ENCODE results near the gene ADAMTS2. TPM values are rescaled to one million over a fixed set of nuclear protein-coding genes. Genes with fewer than 3 reads are reported as not detected.

The ADAMTS2 gene
- total and polyA plus RNA-seq, 2 donors (not counting 3 experiments of a cell fraction or from before 2014, with no cell fraction given): not detected

DNA sequence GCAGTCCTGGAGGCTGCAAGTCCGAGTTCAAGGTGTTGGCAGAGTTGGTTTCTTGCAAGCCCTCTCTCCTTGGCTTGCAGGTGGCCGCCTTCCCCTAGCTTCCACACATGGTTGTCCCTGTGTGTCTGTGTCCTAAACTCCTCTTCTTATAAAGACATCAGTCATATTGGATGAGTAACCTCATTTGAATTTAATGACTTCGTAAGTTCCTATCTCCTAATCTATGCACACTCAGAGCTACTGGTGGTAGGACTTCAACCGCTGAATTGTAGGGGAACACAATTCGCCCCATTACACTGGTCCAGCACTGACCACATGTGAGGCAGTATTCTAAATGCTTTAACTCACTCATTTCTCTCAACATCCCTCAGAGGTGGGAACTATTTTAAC, 25.9 kb upstream of the ADAMTS2 start:
- DNase-seq (ENCODE audit: low read depth, low spot score) (no peak), FAIRE-seq (no peak)
- no peak overlapping the region for H3K27ac ChIP-seq (ENCODE audit: insufficient read depth, low read depth, low read length)
- H3K27me3 ChIP-seq (ENCODE audit: control insufficient read depth in 2 of 2, insufficient read depth in 2 of 2, low read length in 2 of 2): no peaks in the 10 kb centered on the region
- BruUV-seq (replicated peaks): no TSS peak
- H3K4me2 ChIP-seq (ENCODE audit: insufficient read depth, low read length): no peak overlapping the region
- H3K4me1 ChIP-seq (ENCODE audit: control insufficient read depth, extremely low read depth, insufficient read depth, low read length): no peaks in the 10 kb centered on the region
- H3K9me3 ChIP-seq (replicated peaks; ENCODE audit: control insufficient read depth, insufficient read depth, low read length): no peaks in the 10 kb centered on the region
- no peaks in the 10 kb centered on the region for H3K36me3 ChIP-seq (ENCODE audit: control insufficient read depth in 2 of 2, extremely low read depth in 1 of 2, insufficient read depth in 2 of 2, low read length in 2 of 2)
- ChIA-PET CTCF (no interaction called here), POLR2A (no interaction called here)
- no peaks in the 10 kb centered on the region for H4K20me1 ChIP-seq (replicated peaks; ENCODE audit: control insufficient read depth, extremely low read depth, insufficient read depth, low read length)
- intact Hi-C loops (cut with micrococcal nuclease) (no loop called here), dilution Hi-C loops (cut with MboI; ENCODE audit: extremely low pct_ligation_motif_present, low sequenced_read_pairs) (no loop called here)
- no peaks in the 10 kb centered on the region for H3K9me1 ChIP-seq (replicated peaks; ENCODE audit: control insufficient read depth, extremely low read depth, insufficient read depth, low read length)
- TF ChIP-seq JUN (IDR thresholded peaks at IDR 0.05; ENCODE audit: borderline replicate concordance, insufficient read depth, insufficient read length, low read depth) (no peak), POLR2AphosphoS5 (IDR thresholded peaks at IDR 0.05; ENCODE audit: insufficient read depth, low read depth, low read length) (no peak), EZH2 (IDR thresholded peaks at IDR 0.05; ENCODE audit: borderline replicate concordance, low read depth, low read length, severe bottlenecking) (no peak), MYC (IDR thresholded peaks at IDR 0.05; ENCODE audit: low read depth, low read length) (no peak), POLR2A (IDR thresholded peaks at IDR 0.05; ENCODE audit: low read depth, low read length) (no peak), FOS (IDR thresholded peaks at IDR 0.05; ENCODE audit: borderline replicate concordance, insufficient read depth, low read length) (no peak), GATA2 (IDR thresholded peaks at IDR 0.05; ENCODE audit: insufficient read depth, insufficient read length, low read depth, low read length) (no peak)
- TF ChIP-seq, protein P1, sequence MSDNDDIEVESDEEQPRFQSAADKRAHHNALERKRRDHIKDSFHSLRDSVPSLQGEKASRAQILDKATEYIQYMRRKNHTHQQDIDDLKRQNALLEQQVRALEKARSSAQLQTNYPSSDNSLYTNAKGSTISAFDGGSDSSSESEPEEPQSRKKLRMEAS (IDR thresholded peaks at IDR 0.05; ENCODE audit: insufficient read depth, insufficient read length): no peak
- H2AFZ ChIP-seq (ENCODE audit: low read depth, low read length): no peak overlapping the region
- no peak overlapping the region for H3K9ac ChIP-seq (replicated peaks; ENCODE audit: extremely low read depth, insufficient read depth, low read length)
- H3K79me2 ChIP-seq (ENCODE audit: control insufficient read depth, insufficient read depth, low read length): no peaks in the 10 kb centered on the region
- no peak overlapping the region for H3K4me3 ChIP-seq (replicated peaks in 1 of 3; ENCODE audit: insufficient read depth in 1 of 3, low read depth in 1 of 3, low read length in 3 of 3)

DNA sequence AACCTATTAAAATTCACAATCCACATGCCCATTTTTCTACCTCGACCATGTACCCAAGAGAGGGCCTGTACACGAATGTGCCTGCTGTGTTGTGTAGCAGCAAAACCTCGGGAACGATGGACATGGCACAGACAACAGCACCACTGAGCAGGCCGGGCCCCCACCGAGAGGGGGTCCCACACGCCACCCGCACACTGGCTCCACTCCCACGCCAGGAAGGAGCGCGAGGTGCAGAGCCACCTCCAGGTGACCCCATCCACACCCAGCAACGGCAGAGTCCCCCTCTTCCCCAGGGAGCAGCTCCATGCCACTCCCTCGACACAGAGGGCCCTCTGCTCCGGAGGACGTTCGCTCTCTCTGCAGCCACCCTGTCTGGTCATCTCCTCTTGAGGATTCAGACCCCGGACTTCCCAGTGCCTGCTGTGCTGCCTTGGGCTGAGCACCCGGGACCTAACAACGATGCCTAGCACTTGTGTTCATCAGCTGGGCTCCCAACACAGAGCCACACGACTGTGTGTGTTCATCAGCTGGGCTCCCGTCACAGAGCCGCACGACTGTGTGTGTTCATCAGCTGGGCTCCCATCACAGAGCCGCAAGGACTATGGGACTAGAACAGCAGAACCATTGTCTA, 25.3 kb upstream of the ADAMTS2 start:
- no peak overlapping the region for H3K9ac ChIP-seq (replicated peaks; ENCODE audit: extremely low read depth, insufficient read depth, low read length)
- no peaks in the 10 kb centered on the region for H3K27me3 ChIP-seq (ENCODE audit: control insufficient read depth in 2 of 2, insufficient read depth in 2 of 2, low read length in 2 of 2)
- H3K9me3 ChIP-seq (replicated peaks; ENCODE audit: control insufficient read depth, insufficient read depth, low read length): no peaks in the 10 kb centered on the region
- TF ChIP-seq, protein P1 (IDR thresholded peaks at IDR 0.05; ENCODE audit: insufficient read depth, insufficient read length): no peak
- TF ChIP-seq JUN (IDR thresholded peaks at IDR 0.05; ENCODE audit: borderline replicate concordance, insufficient read depth, insufficient read length, low read depth) (no peak), FOS (IDR thresholded peaks at IDR 0.05; ENCODE audit: borderline replicate concordance, insufficient read depth, low read length) (no peak), POLR2A (IDR thresholded peaks at IDR 0.05; ENCODE audit: low read depth, low read length) (no peak), EZH2 (IDR thresholded peaks at IDR 0.05; ENCODE audit: borderline replicate concordance, low read depth, low read length, severe bottlenecking) (no peak), MYC (IDR thresholded peaks at IDR 0.05; ENCODE audit: low read depth, low read length) (no peak), GATA2 (IDR thresholded peaks at IDR 0.05; ENCODE audit: insufficient read depth, insufficient read length, low read depth, low read length) (no peak), POLR2AphosphoS5 (IDR thresholded peaks at IDR 0.05; ENCODE audit: insufficient read depth, low read depth, low read length) (no peak)
- TF ChIP-seq, protein P2, sequence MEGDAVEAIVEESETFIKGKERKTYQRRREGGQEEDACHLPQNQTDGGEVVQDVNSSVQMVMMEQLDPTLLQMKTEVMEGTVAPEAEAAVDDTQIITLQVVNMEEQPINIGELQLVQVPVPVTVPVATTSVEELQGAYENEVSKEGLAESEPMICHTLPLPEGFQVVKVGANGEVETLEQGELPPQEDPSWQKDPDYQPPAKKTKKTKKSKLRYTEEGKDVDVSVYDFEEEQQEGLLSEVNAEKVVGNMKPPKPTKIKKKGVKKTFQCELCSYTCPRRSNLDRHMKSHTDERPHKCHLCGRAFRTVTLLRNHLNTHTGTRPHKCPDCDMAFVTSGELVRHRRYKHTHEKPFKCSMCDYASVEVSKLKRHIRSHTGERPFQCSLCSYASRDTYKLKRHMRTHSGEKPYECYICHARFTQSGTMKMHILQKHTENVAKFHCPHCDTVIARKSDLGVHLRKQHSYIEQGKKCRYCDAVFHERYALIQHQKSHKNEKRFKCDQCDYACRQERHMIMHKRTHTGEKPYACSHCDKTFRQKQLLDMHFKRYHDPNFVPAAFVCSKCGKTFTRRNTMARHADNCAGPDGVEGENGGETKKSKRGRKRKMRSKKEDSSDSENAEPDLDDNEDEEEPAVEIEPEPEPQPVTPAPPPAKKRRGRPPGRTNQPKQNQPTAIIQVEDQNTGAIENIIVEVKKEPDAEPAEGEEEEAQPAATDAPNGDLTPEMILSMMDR (IDR thresholded peaks at IDR 0.05; ENCODE audit: extremely low read depth in 1 of 2, insufficient read depth in 1 of 2, low read depth in 1 of 2, low read length in 2 of 2): no peak
- no peaks in the 10 kb centered on the region for H4K20me1 ChIP-seq (replicated peaks; ENCODE audit: control insufficient read depth, extremely low read depth, insufficient read depth, low read length)
- H3K79me2 ChIP-seq (ENCODE audit: control insufficient read depth, insufficient read depth, low read length): no peaks in the 10 kb centered on the region
- ChIA-PET POLR2A (no interaction called here), CTCF (no interaction called here)
- H3K4me3 ChIP-seq (replicated peaks in 1 of 3; ENCODE audit: insufficient read depth in 1 of 3, low read depth in 1 of 3, low read length in 3 of 3): no peak overlapping the region
- no peaks in the 10 kb centered on the region for H3K36me3 ChIP-seq (ENCODE audit: control insufficient read depth in 2 of 2, extremely low read depth in 1 of 2, insufficient read depth in 2 of 2, low read length in 2 of 2)
- no TSS peak for BruUV-seq (replicated peaks)
- dilution Hi-C loops (cut with MboI; ENCODE audit: extremely low pct_ligation_motif_present, low sequenced_read_pairs): no loop called here
- no peak overlapping the region for H3K27ac ChIP-seq (ENCODE audit: insufficient read depth, low read depth, low read length)
- H3K4me1 ChIP-seq (ENCODE audit: control insufficient read depth, extremely low read depth, insufficient read depth, low read length): no peaks in the 10 kb centered on the region
- intact Hi-C loops (cut with micrococcal nuclease): no loop called here
- DNase-seq (ENCODE audit: low read depth, low spot score) (no peak), FAIRE-seq (no peak)
- H2AFZ ChIP-seq (ENCODE audit: low read depth, low read length): no peak overlapping the region
- no peaks in the 10 kb centered on the region for H3K9me1 ChIP-seq (replicated peaks; ENCODE audit: control insufficient read depth, extremely low read depth, insufficient read depth, low read length)
- H3K4me2 ChIP-seq (ENCODE audit: insufficient read depth, low read length): no peak overlapping the region
